ENCODE data around the gene NT5C3B.

Gene NT5C3B

DNA sequence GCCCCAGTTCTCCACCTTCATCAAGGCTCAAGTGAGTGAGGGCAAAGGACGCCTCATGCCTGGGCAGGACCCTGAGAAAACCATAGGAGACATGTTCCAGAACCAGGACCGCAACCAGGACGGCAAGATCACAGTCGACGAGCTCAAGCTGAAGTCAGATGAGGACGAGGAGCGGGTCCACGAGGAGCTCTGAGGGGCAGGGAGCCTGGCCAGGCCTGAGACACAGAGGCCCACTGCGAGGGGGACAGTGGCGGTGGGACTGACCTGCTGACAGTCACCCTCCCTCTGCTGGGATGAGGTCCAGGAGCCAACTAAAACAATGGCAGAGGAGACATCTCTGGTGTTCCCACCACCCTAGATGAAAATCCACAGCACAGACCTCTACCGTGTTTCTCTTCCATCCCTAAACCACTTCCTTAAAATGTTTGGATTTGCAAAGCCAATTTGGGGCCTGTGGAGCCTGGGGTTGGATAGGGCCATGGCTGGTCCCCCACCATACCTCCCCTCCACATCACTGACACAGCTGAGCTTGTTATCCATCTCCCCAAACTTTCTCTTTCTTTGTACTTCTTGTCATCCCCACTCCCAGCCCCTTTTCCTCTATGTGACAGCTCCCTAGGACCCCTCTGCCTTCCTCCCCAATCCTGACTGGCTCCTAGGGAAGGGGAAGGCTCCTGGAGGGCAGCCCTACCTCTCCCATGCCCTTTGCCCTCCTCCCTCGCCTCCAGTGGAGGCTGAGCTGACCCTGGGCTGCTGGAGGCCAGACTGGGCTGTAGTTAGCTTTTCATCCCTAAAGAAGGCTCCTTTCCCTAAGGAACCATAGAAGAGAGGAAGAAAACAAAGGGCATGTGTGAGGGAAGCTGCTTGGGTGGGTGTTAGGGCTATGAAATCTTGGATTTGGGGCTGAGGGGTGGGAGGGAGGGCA is 13.6 kb downstream of the NT5C3B start:
- no peak for DNase-seq (ENCODE audit: low read depth in 1 of 2, low spot score in 1 of 2)
- no peak for TF ChIP-seq CTCF (IDR thresholded peaks at IDR 0.05; ENCODE audit: insufficient read depth, low read length)
- no peak for TF ChIP-seq POLR2AphosphoS5 (IDR thresholded peaks at IDR 0.05; ENCODE audit: low read depth)
- TF ChIP-seq GABPA (IDR thresholded peaks at IDR 0.05; ENCODE audit: low read depth), result no peak
- no peak for TF ChIP-seq SPI1 (IDR thresholded peaks at IDR 0.05; ENCODE audit: borderline replicate concordance, low read depth)
- TF ChIP-seq, protein P1, sequence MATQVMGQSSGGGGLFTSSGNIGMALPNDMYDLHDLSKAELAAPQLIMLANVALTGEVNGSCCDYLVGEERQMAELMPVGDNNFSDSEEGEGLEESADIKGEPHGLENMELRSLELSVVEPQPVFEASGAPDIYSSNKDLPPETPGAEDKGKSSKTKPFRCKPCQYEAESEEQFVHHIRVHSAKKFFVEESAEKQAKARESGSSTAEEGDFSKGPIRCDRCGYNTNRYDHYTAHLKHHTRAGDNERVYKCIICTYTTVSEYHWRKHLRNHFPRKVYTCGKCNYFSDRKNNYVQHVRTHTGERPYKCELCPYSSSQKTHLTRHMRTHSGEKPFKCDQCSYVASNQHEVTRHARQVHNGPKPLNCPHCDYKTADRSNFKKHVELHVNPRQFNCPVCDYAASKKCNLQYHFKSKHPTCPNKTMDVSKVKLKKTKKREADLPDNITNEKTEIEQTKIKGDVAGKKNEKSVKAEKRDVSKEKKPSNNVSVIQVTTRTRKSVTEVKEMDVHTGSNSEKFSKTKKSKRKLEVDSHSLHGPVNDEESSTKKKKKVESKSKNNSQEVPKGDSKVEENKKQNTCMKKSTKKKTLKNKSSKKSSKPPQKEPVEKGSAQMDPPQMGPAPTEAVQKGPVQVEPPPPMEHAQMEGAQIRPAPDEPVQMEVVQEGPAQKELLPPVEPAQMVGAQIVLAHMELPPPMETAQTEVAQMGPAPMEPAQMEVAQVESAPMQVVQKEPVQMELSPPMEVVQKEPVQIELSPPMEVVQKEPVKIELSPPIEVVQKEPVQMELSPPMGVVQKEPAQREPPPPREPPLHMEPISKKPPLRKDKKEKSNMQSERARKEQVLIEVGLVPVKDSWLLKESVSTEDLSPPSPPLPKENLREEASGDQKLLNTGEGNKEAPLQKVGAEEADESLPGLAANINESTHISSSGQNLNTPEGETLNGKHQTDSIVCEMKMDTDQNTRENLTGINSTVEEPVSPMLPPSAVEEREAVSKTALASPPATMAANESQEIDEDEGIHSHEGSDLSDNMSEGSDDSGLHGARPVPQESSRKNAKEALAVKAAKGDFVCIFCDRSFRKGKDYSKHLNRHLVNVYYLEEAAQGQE (IDR thresholded peaks at IDR 0.05; ENCODE audit: insufficient replicate concordance, low read depth), result no peak
- no peak overlapping the region for H3K4me3 ChIP-seq (replicated peaks; ENCODE audit: insufficient read depth, low read length)
- H3K27me3 ChIP-seq (ENCODE audit: insufficient read depth, poor library complexity, severe bottlenecking), result no peaks in the 10 kb centered on the region
- H3K27ac ChIP-seq (replicated peaks), result no peak overlapping the region

- Histone ChIP-seq H3K4me3 (replicated peaks; ENCODE audit: insufficient read depth, low read length) (no peak overlapping the region), H3K27ac (replicated peaks) (no peak overlapping the region), H3K27me3 (ENCODE audit: insufficient read depth, poor library complexity, severe bottlenecking) (no peaks in the 10 kb centered on the region)
- no peak for TF ChIP-seq CTCF (IDR thresholded peaks at IDR 0.05; ENCODE audit: insufficient read depth, low read length)
- TF ChIP-seq GABPA (IDR thresholded peaks at IDR 0.05; ENCODE audit: low read depth), result no peak
- TF ChIP-seq POLR2AphosphoS5 (IDR thresholded peaks at IDR 0.05; ENCODE audit: low read depth), result no peak
- TF ChIP-seq, protein P1 (IDR thresholded peaks at IDR 0.05; ENCODE audit: insufficient replicate concordance, low read depth), result no peak
- no peak for TF ChIP-seq SPI1 (IDR thresholded peaks at IDR 0.05; ENCODE audit: borderline replicate concordance, low read depth)
- no peak for DNase-seq (ENCODE audit: low read depth in 1 of 2, low spot score in 1 of 2)
These were observed 14.3 kb downstream of the NT5C3B start for GRCh38 chr17:41821776-41822175.

DNA sequence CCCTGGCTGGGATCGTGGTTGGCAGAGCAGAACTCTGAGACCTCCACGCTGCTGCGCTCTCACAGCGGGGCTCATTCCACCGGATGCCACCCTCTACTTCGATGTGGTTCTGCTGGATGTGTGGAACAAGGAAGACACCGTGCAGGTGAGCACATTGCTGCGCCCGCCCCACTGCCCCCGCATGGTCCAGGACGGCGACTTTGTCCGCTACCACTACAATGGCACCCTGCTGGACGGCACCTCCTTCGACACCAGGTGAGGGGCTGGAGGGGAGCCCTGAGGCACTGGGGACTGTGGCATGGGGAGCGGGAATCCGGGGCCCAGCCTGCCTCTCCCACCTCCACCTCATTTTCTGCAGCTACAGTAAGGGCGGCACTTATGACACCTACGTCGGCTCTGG is 18.0 kb downstream of the NT5C3B start:
- no peak overlapping the region for H3K27ac ChIP-seq (replicated peaks)
- no peak overlapping the region for H3K4me3 ChIP-seq (replicated peaks; ENCODE audit: insufficient read depth, low read length)
- DNase-seq (ENCODE audit: low read depth in 1 of 2, low spot score in 1 of 2), result no peak
- TF ChIP-seq, protein P1 (IDR thresholded peaks at IDR 0.05; ENCODE audit: insufficient replicate concordance, low read depth), result no peak
- TF ChIP-seq GABPA (IDR thresholded peaks at IDR 0.05; ENCODE audit: low read depth) (no peak), POLR2AphosphoS5 (IDR thresholded peaks at IDR 0.05; ENCODE audit: low read depth) (no peak), SPI1 (IDR thresholded peaks at IDR 0.05; ENCODE audit: borderline replicate concordance, low read depth) (no peak), CTCF (IDR thresholded peaks at IDR 0.05; ENCODE audit: insufficient read depth, low read length) (no peak)
- H3K27me3 ChIP-seq (ENCODE audit: insufficient read depth, poor library complexity, severe bottlenecking), result peaks cover 3% of the 10 kb centered on the region

Data from HL-60 (cell line).